Stimulated activated CD4-positive, alpha-beta T cell treated with anti-CD3 and anti-CD28 coated beads, Interleukin-4, amount 100 ng/mL, for 4 hours (primary cell): Measurements from ENCODE around the gene ASAP2.

Experiments
- DNase-seq, 2 experiments: peaks; one replicate each; pipeline ENCODE4 v3.0.0-alpha.2; 2020

Gene ASAP2

DNA sequence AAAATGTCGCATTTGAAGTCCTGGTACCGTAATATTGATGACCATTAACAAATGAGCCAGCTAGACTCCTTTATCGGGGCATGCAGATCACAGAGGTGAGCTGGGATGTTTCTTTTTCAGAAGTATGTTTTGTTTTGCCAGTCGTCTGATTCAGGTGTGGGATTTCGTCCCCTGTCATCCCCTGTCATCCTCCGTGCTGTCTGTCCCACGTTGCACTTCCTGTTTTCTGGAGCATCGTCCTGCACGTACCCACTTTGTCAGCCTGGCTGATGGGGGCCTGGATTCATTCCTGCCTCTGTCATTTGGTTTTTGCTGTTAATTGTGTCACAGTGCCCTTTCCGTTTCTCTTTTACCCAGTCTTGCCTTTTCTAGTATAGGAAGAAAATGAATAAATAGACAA, 72.8 kb downstream of the ASAP2 start:
- no peak for DNase-seq

GRCh38 chr2:9280224-9280623, 73.6 kb downstream of the ASAP2 start:
- DNase-seq, result no peak

DNA sequence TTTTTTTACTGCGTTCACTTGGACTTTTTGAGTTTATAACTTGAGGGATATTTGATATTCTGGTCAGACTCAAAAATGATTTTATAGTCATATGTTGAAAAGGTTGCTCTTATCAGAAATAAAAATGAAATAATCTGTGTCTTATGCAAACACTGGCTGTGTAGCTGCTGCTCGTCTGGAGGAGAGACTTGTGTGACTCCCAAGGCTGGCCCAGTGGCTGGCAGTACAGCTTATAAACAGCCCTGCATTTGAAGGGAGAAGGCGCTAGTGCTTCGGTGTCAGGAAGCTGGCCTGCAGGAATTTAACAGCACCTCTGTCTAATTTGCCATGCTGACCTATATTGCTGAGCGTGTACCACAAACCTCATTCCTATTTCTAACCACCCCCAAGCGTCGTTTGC, 74.5 kb downstream of the ASAP2 start:
- DNase-seq, result no peak

- no peak for DNase-seq
These were observed 75.8 kb downstream of the ASAP2 start for GRCh38 chr2:9282128-9283112.

DNA sequence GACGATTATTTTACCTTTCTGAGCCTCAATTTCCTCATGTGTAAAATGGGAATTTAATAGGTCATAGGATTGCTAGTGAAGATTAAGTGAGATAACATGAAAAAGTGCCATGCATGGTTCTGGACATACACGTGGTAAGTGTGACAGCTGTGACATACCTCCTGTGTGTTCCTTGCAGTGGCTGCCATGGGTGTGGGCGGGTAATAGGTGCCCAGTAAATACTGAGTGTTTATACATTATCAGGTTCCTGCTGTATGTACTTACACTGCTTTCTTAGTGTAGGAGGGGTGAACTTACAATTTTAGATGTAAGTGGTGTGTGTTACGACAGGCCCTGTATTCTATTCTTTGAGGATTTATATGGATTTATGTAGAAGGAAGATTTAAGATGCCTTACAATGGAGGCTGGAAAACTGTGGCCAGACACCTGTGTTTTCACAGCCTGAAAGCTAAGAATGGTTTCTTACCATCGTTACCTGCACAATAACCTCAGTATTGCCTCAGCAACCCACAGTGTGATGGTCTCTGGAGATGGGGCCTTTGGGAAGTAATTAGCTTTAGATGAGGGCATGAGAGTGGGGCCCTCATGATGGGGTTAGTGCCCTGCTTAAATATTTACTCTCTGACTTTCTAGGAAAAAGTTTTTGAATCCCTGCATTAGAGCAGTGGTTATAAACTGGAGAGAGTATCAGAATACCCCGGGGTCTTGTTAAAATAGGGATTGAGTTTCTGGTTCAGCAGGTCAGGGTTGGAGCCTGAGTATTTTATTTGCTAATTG, 78.1 kb downstream of the ASAP2 start:
- DNase-seq, result no peak

GRCh38 chr2:9285385-9285920, 78.8 kb downstream of the ASAP2 start:
- no peak for DNase-seq

GRCh38 chr2:9285921-9286320, 79.3 kb downstream of the ASAP2 start:
- DNase-seq, result no peak

- DNase-seq, result no peak
These were observed 80.2 kb downstream of the ASAP2 start for GRCh38 chr2:9286554-9287399.

DNA sequence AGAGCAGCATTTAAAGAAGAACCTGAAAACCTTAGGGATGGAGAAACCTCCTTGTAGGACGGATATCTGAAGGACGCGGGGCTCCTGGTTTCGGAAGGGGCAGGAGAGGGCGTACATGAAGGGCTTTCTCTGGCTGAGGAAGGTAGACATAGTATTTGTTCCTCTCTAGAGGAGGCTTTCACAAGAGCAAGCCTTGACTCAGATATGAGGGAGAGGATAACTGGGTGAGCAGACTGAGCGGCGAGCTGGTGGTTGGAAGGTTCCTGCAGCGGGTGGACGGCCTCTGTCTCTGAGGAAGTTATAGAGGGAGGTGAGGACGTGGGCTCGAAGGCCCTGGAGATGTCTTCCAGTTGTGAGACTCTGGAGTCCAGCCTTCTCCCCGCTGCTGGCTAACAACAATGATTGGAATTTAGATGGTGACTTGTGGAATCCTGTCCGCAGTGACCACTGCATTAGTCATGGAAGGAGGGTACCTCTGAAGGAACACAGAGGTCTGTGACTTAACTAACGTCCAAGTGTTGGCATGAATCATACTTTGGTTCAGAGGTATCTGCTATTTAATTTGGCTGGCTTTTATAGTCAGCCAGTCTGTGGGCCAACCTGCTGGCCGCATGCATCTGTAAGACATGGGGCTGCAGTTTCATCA, 80.9 kb downstream of the ASAP2 start:
- DNase-seq, result no peak

DNA sequence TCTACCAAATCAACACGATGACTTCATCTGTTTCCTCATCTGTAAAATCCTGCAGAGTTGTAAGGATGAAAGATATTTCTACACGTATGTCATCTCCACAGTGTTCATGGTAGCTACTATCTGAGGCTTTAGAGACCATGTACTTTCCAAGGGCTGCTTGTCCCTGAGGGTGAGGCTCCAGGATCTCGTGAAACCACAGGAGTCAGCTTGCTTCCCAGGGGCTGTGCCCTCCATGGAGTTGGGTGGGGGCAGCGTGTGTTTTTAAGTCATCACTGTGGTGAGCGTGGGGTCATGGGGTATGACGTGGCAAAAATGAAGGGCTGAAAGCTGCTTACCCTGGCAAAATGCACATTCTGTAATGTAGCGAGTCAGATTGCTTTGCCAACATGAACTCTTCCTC, 81.6 kb downstream of the ASAP2 start:
- no peak for DNase-seq

GRCh38 chr2:9288681-9289338, 82.2 kb downstream of the ASAP2 start:
- DNase-seq, result no peak

DNA sequence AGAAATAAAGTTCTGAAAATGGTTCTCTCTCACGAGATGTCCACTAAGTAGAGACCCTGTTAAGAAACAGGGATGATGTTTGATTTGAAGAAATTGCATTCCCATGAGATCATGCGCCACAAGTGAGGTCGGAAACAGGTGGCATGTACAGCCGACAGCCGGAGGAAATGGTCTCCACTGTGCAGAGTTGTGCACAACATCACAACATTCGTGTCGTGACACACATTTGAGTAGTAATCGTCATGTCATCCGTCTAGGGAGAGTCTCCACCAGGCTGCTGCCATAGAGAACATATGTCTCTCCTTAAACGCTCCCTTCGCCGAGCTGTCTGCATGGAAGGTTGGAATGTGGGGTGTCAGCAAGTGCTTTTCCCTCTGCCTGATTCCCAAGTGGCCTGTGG, 84.7 kb downstream of the ASAP2 start:
- DNase-seq, result no peak

DNA sequence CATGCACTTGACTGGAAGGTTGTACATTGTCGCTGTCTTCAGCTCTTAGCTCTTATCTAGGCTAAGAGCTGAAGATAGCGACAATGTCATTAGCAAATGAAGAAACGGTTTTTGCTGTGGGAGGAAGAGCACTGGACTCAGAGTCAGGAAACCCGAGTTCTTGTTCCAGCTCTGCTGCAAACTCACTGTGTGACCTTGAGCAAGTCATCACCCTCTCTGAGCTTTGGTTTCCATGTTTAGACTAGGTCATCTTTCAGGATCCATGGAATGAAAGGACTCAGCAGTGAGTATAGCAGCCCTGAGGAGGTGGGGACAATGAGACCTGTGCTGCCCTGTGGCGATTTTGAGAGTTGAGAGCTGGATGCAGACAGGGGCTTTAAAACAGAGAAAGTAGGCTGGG, 85.3 kb downstream of the ASAP2 start:
- DNase-seq, result no peak

- DNase-seq, result no peak
These were observed 85.8 kb downstream of the ASAP2 start for GRCh38 chr2:9292426-9292825.

GRCh38 chr2:9294764-9295163, 88.2 kb downstream of the ASAP2 start:
- no peak for DNase-seq

- DNase-seq, result no peak
These were observed 89.9 kb downstream of the ASAP2 start for GRCh38 chr2:9296559-9296958.

- DNase-seq, result no peak
These were observed 90.5 kb downstream of the ASAP2 start for GRCh38 chr2:9297156-9297555.

GRCh38 chr2:9297807-9298206, 91.2 kb downstream of the ASAP2 start:
- no peak for DNase-seq

GRCh38 chr2:9298583-9298982, 92.0 kb downstream of the ASAP2 start:
- no peak for DNase-seq

DNA sequence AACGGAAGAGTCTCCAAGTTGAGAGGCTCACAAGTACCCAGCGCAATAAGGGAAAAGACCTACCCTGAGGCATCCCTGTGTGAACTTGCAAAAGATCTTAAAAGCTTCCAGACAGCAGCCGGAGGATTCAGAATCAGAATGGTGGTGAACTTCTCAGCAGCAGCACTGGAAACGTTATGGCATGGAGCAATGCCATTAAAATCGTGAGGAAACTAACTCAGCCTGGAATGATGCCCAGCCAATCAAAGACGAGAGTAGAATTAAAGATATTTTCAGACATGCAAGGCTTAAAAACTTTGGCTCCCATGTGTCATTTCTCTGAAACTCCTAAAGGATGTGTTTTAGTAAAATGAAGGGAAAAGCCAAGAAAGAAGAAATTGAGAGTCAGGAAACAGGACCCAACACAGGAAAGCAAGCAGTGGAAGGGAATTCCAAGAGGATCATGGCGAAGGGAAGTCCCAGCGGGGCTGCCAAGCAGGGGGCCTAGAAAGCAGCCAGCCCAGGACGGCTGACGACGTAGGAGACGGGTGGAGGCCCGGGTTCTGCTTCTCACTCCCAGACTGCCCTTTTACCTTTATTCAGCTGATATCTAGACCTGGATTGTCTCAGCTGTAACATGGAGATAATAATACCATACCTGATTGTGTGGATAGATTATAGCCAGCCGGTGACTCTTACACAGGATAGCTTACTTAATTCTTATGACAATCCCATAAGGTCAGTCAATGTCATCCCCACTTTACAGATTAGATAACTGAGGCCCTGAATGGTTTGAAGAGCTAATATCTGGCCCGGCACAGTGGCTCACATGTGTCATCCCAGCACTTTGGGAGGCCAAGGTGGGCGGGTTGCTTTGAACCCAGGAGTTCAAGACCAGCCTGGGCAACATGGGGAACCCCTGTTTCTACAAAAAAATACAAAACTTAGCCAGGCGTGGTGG, 92.8 kb downstream of the ASAP2 start:
- no peak for DNase-seq

DNA sequence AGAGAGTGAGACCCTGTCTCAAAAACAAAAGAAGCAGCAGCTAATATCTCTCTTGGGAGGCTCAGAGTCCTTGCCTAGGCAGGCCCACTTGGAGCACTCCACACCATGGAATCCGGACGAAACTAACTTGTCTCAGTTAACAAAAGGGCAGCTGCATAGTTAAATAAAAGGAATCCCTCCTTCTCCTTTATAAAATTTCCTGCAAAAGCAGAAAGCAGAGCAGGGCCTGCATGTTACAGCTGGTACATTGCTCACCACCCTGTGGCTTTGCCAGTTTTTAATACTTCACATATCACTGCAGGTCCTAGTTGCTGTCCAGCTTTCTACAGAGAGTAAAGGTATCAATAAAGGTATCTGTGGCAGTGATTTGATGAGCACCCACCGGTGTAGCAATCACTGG, 93.6 kb downstream of the ASAP2 start:
- DNase-seq, result no peak
